ENCODE results near the gene DGKQ. TPM values are rescaled to one million over a fixed set of nuclear protein-coding genes. Genes with fewer than 3 reads are reported as not detected.
"Not testable (repeated sequence)": the region's sequence is repeated elsewhere in the genome, so short reads cannot be mapped to it uniquely, and the experiment has no call there.

DGKQ gene
- total RNA-seq, 1 experiment from 2014 or later, result 1.6 TPM

GRCh38 chr4:925771-926500, 47.4 kb downstream of the DGKQ start:
- no peak for DNase-seq (ENCODE audit: low read depth)

- DNase-seq (ENCODE audit: low read depth), result no peak
Measured at GRCh38 chr4:925171-925570, 48.2 kb downstream of the DGKQ start.

- DNase-seq (ENCODE audit: low read depth), result no peak
Measured at GRCh38 chr4:924107-925096, 49.0 kb downstream of the DGKQ start.

- DNase-seq (ENCODE audit: low read depth), result no peak
Measured at GRCh38 chr4:921830-922331, 51.5 kb downstream of the DGKQ start.

GRCh38 chr4:919004-919680, 54.2 kb downstream of the DGKQ start:
- not testable (repeated sequence) for DNase-seq (ENCODE audit: low read depth)

GRCh38 chr4:918591-918990, 54.8 kb downstream of the DGKQ start:
- DNase-seq (ENCODE audit: low read depth), result not testable (repeated sequence)

- no peak for DNase-seq (ENCODE audit: low read depth)
Measured at GRCh38 chr4:917992-918391, 55.4 kb downstream of the DGKQ start.

- no peak for DNase-seq (ENCODE audit: low read depth)
Measured at GRCh38 chr4:917466-917865, 55.9 kb downstream of the DGKQ start.

- DNase-seq (ENCODE audit: low read depth), result no peak
Measured at GRCh38 chr4:915595-915994, 57.8 kb downstream of the DGKQ start.

- DNase-seq (ENCODE audit: low read depth), result no peak
Measured at GRCh38 chr4:915041-915474, 58.3 kb downstream of the DGKQ start.

- no peak for DNase-seq (ENCODE audit: low read depth)
Measured at GRCh38 chr4:914531-914930, 58.8 kb downstream of the DGKQ start.

GRCh38 chr4:913280-913618, 60.1 kb downstream of the DGKQ start:
- no peak for DNase-seq (ENCODE audit: low read depth)

- no peak for DNase-seq (ENCODE audit: low read depth)
Measured at GRCh38 chr4:912548-913279, 60.7 kb downstream of the DGKQ start.

- DNase-seq (ENCODE audit: low read depth), result no peak
Measured at GRCh38 chr4:911871-912490, 61.4 kb downstream of the DGKQ start.

- no peak for DNase-seq (ENCODE audit: low read depth)
Measured at GRCh38 chr4:911221-911751, 62.1 kb downstream of the DGKQ start.

- no peak for DNase-seq (ENCODE audit: low read depth)
Measured at GRCh38 chr4:910366-911091, 62.8 kb downstream of the DGKQ start.

GRCh38 chr4:909821-910220, 63.5 kb downstream of the DGKQ start:
- DNase-seq (ENCODE audit: low read depth), result no peak

GRCh38 chr4:909131-909571, 64.2 kb downstream of the DGKQ start:
- no peak for DNase-seq (ENCODE audit: low read depth)

Measured in RPMI7951 (cell line).